Smooth muscle cell (in vitro differentiated cells): ENCODE data around the gene PITPNC1. TPM values are rescaled to one million over a fixed set of nuclear protein-coding genes. Genes with fewer than 3 reads are reported as not detected.
"Not testable (repeated sequence)": the region's sequence is repeated elsewhere in the genome, so short reads cannot be mapped to it uniquely, and the experiment has no call there.

Source experiments
- DNase-seq: peaks from one replicate; lab custom pipeline; 2025; ENCODE audit not compliant: unreplicated experiment; lab: John Stamatoyannopoulos, UW
- H2AFZ ChIP-seq: fragments of 200-600 bp; sonication (generic); 2 replicates; pipeline ENCODE4 v1.6.0; 2016; ENCODE audit warnings: antibody characterized with exemption, low read depth, mild to moderate bottlenecking
- H3F3A ChIP-seq: fragments of 200-600 bp; sonication (generic); 2 replicates; pipeline ENCODE4 v1.6.0; 2017; ENCODE audit warnings: antibody characterized with exemption, low read depth
- H3K27ac ChIP-seq: fragments of 200-600 bp; sonication (generic); 2 replicates; pipeline ENCODE4 v1.5.1; 2016; ENCODE audit warnings: low read depth, mild to moderate bottlenecking
- H3K27me3 ChIP-seq: fragments of 200-600 bp; sonication (generic); 2 replicates; pipeline ENCODE4 v1.6.1; 2016; ENCODE audit warnings: low read depth, mild to moderate bottlenecking
- H3K36me3 ChIP-seq: fragments of 200-600 bp; sonication (generic); 2 replicates; pipeline ENCODE4 v1.5.1; 2016; ENCODE audit warnings: low read depth
- H3K4me1 ChIP-seq: fragments of 200-600 bp; sonication (generic); 2 replicates; pipeline ENCODE4 v1.5.1; 2016; ENCODE audit warnings: low read depth
- H3K4me2 ChIP-seq: fragments of 200-600 bp; sonication (generic); 2 replicates; pipeline ENCODE4 v1.6.0; 2016; ENCODE audit warnings: mild to moderate bottlenecking
- H3K4me3 ChIP-seq: fragments of 200-600 bp; sonication (generic); 2 replicates; pipeline ENCODE4 v1.5.1; 2016; ENCODE audit warnings: mild to moderate bottlenecking
- H3K79me2 ChIP-seq: fragments of 200-600 bp; sonication (generic); 2 replicates; pipeline ENCODE4 v1.6.0; 2016; ENCODE audit warnings: low read depth, mild to moderate bottlenecking
- H3K9ac ChIP-seq: fragments of 200-600 bp; sonication (generic); 2 replicates; pipeline ENCODE4 v1.6.0; 2016; ENCODE audit warnings: low read depth
- H3K9me3 ChIP-seq: fragments of 200-600 bp; sonication (generic); replicated peaks from 2 replicates; pipeline ENCODE4 v1.5.1; 2016; ENCODE audit warnings: low read depth
- H4K20me1 ChIP-seq: fragments of 200-600 bp; sonication (generic); 2 replicates; pipeline ENCODE4 v1.6.0; 2016; ENCODE audit warnings: low read depth
- CTCF ChIP-seq: fragments of 200-600 bp; sonication (generic); IDR thresholded peaks from 2 replicates; pipeline ENCODE4 v1.5.1; 2017; ENCODE audit warnings: borderline replicate concordance, mild to moderate bottlenecking, antibody characterized with exemption; ENCODE audit not compliant: insufficient read depth, poor library complexity, severe bottlenecking
- WGBS: methylation state at CpG from one replicate; pipeline ENCODE4 v1.1.7; 2016; ENCODE audit warnings: low lambda C conversion rate; 5-methylcytosine and 5-hydroxymethylcytosine counted together
- polyA plus RNA-seq: library from polyadenylated mRNA; unstranded; fragments of >200 nt; fragmentation: Nextera tagmentation; extraction: Ambion mirVana; gene quantifications from 2 replicates; pipeline ENCODE4 v1.2.1, GENCODE V29; 2016
- total RNA-seq: library from RNA; depleted of rRNA; stranded (reverse); fragments of >200 nt; gene quantifications from 2 replicates; pipeline ENCODE4 v1.2.3, GENCODE V29; 2014

The PITPNC1 gene
- total and polyA plus RNA-seq, 2 experiments from 2014 or later = 9.6 to 12.5 TPM

GRCh38 chr17:67492824-67493517 lies 115.9 kb downstream of the PITPNC1 start:
- H3K4me2 ChIP-seq = peak overlapping the region; percentile 27
- no peak overlapping the region for H3K9ac ChIP-seq
- peaks cover 24% of the 10 kb centered on the region for H3F3A ChIP-seq
- H2AFZ ChIP-seq = no peak overlapping the region
- peaks cover 24% of the 10 kb centered on the region for H4K20me1 ChIP-seq
- no peaks in the 10 kb centered on the region for H3K36me3 ChIP-seq
- no peak overlapping the region for H3K4me3 ChIP-seq
- no peak overlapping the region for H3K27ac ChIP-seq
- no peaks in the 10 kb centered on the region for H3K9me3 ChIP-seq
- no peaks in the 10 kb centered on the region for H3K27me3 ChIP-seq
- H3K4me1 ChIP-seq = peaks cover 26% of the 10 kb centered on the region
- no peak for TF ChIP-seq CTCF
- WGBS = 76% methylated on average over 13 of the region's 13 CpGs
- peaks cover 14% of the 10 kb centered on the region for H3K79me2 ChIP-seq
- no peak for DNase-seq

DNA sequence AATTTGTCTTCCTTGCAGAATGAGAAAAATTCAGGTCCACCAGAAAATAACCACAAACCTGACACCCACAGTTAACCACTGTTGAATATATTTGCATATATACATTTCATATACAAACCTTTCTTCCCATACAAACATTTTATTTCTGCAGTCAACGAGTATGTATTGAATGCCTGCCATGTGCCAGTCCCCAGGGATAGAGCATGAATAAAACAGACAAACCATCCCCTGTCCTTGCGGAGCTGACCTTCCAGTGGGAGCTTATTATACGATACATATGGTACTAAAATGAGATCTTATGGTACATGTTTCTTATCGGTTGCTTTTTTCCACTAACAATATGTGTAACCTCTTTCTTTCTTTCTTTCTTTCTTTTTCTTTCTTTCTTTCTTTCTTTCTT lies 116.7 kb downstream of the PITPNC1 start:
- Histone ChIP-seq H3K4me2 (no peak overlapping the region), H3K9me3 (no peaks in the 10 kb centered on the region), H4K20me1 (peaks cover 24% of the 10 kb centered on the region), H3K27ac (no peak overlapping the region), H3K79me2 (peaks cover 19% of the 10 kb centered on the region), H3K4me3 (no peak overlapping the region), H3K4me1 (peaks cover 21% of the 10 kb centered on the region), H3K9ac (no peak overlapping the region), H3F3A (peaks cover 24% of the 10 kb centered on the region), H3K36me3 (no peaks in the 10 kb centered on the region), H3K27me3 (no peaks in the 10 kb centered on the region), H2AFZ (no peak overlapping the region)
- no peak for DNase-seq
- no peak for TF ChIP-seq CTCF
- 89% methylated on average over 4 of the region's 4 CpGs for WGBS

DNA sequence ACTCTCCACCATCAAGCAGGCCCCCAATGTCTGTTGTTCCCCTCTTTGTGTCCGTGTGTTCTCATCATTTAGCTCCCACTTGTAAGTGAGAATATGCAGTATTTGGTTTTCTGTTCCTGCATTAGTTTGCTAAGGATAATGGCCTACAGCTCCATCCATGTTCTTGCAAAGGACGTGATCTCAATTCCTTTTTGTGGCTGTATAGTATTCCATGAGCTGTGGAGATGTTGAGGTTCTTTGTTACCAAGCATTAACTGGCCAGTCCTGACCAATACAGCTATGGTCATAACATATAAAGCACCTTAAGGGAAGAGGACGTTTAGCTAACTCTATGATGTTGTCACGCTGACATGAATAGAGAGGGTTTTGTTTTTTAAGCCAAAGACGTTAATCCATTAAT lies 118.5 kb downstream of the PITPNC1 start:
- not testable (repeated sequence) for DNase-seq, H3K9me3 ChIP-seq, H3K27me3 ChIP-seq, H3K4me3 ChIP-seq, H3K4me2 ChIP-seq, H3K9ac ChIP-seq, H2AFZ ChIP-seq, H3K36me3 ChIP-seq, H3K27ac ChIP-seq
- peaks cover 21% of the 10 kb centered on the region for H3F3A ChIP-seq
- H3K4me1 ChIP-seq = peaks cover 17% of the 10 kb centered on the region
- H4K20me1 ChIP-seq = peaks cover 22% of the 10 kb centered on the region
- H3K79me2 ChIP-seq = peaks cover 11% of the 10 kb centered on the region
- WGBS = 95% methylated on average over 5 of the region's 5 CpGs

GRCh38 chr17:67496286-67496685 lies 119.2 kb downstream of the PITPNC1 start:
- H2AFZ ChIP-seq = no peak overlapping the region
- H3K27me3 ChIP-seq = no peaks in the 10 kb centered on the region
- H3K4me3 ChIP-seq = no peak overlapping the region
- no peaks in the 10 kb centered on the region for H3K9me3 ChIP-seq
- 67% methylated on average over 7 of the region's 7 CpGs for WGBS
- no peaks in the 10 kb centered on the region for H3K36me3 ChIP-seq
- H3K4me1 ChIP-seq = peaks cover 11% of the 10 kb centered on the region
- peaks cover 19% of the 10 kb centered on the region for H3F3A ChIP-seq
- DNase-seq = no peak
- peaks cover 11% of the 10 kb centered on the region for H3K79me2 ChIP-seq
- H3K4me2 ChIP-seq = no peak overlapping the region
- H4K20me1 ChIP-seq = peaks cover 17% of the 10 kb centered on the region
- TF ChIP-seq CTCF = no peak
- no peak overlapping the region for H3K27ac ChIP-seq
- no peak overlapping the region for H3K9ac ChIP-seq
